Glomerular visceral epithelial cell (primary cell): ENCODE results near the gene NXPE4.
"Not testable (repeated sequence)": the region's sequence is repeated elsewhere in the genome, so short reads cannot be mapped to it uniquely, and the experiment has no call there.

Experiments used
- DNase-seq: peaks from one replicate; pipeline ENCODE4 v3.0.0-alpha.2; 2016; ENCODE audit errors: extremely low spot score

The NXPE4 gene

GRCh38 chr11:114610550-114610949 lies 15.0 kb upstream of the NXPE4 start:
- no peak for DNase-seq

GRCh38 chr11:114609429-114609828 lies 13.8 kb upstream of the NXPE4 start:
- no peak for DNase-seq

- DNase-seq: not testable (repeated sequence)
Measured at GRCh38 chr11:114608605-114609004, 13.0 kb upstream of the NXPE4 start.

DNA sequence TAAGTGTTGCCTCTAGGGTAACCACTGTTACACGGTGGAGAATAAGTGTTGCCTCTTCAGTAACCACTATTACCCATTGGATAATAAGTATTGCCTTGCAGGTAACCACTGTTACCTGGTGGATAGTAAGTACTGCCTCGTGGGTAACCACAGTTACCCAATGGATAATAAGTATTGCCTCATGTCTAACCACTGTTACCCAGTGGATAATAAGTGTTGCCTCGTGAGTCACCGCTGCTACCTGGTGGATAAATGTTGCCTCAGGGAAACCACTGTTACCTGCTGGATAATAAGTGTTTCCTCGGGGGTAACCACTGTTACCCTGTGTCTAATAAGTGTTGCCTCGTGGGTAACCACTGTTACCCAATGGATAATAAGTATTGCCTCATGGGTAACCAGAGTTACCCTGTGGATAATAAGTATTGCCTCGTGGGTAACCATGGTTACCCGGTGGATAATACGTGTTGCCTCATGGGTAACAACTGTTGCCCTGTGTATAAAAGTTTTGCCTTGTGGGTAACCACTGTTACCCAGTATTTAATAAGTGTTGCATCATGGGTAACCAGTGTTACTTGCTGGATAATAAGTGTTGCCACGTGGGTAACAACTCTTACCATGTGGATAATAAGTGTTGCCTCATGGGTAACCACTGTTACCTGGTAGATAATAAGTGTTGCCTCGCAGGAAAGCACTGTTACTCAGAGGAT lies 12.3 kb upstream of the NXPE4 start:
- no peak for DNase-seq

DNA sequence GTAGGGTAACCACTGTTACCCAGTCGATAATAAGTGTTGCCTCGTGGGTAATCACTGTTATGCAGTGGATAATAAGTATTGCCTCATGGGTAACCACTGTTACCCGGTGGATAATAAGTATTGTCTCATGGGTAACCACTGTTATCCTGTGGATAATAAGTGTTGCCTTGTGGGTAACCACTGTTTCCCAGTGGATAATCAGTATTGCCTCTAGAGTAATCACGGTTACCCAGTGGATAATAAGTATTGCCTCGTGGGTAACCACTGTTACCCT lies 11.2 kb upstream of the NXPE4 start:
- not testable (repeated sequence) for DNase-seq

DNA sequence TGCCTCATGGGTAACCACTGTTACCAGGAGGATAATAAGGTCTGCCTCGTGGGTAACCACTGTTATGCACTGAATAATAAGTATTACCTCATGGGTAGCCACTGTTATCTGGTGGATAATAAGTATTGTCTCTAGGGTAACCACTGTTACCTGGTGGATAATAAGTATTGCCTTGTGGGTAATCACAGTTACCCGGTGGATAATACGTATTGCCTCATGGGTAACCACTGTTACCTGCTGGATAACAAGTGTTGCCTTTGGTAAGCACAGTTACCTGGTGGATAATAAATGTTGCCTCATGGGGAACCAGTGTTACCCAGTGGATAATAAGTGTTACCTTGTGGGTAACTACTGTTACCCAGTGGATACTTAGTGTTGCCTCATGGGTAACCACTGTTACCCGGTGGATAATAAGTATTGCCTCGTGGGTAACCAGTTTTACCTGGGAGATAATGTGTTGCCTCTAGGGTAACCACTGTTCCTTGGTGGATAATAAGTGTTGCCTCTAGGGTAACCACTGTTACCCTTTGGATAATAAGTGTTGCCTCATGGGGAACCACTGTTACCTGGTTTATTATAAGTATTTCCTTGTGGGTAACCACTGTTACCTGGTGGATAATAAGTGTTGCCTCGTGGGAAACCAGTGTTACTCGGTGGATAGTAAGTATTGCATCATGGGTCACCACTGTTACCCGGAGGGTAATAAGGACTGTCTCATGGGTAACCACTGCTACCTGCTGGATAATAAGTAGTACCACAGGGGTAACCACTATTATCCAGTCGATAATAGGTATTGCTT lies 10.6 kb upstream of the NXPE4 start:
- no peak for DNase-seq

- no peak for DNase-seq
Measured at GRCh38 chr11:114605370-114605769, 9.8 kb upstream of the NXPE4 start.

GRCh38 chr11:114604886-114605285 lies 9.3 kb upstream of the NXPE4 start:
- DNase-seq: no peak

DNA sequence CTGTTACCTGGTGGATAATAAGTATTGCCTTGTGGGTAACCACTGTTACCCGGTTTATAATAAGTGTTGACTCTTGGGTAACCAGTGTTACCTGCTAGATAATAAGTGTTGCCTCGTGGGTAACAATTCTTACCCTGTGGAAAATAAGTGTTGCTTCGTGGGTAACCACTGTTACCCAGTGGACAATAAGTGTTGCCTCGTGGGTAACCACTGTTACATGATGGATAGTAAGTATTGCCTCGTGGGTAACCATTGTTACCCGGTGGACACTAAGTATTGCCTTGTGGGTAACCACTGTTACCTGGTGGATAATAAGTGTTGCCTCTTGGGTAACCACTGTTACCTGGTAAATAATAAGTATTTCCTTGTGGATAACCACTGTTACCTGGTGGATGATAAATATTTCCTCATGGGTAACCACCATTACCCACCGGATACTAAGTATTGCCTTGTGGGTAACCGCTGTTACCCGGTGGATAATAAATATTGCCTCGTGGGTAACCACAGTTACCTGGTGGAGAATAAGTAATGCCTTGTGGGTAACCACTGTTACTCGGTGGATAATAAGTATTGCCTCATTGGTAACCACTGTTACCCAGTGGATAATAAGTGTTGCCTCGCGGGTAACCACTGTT lies 8.7 kb upstream of the NXPE4 start:
- DNase-seq: no peak

DNA sequence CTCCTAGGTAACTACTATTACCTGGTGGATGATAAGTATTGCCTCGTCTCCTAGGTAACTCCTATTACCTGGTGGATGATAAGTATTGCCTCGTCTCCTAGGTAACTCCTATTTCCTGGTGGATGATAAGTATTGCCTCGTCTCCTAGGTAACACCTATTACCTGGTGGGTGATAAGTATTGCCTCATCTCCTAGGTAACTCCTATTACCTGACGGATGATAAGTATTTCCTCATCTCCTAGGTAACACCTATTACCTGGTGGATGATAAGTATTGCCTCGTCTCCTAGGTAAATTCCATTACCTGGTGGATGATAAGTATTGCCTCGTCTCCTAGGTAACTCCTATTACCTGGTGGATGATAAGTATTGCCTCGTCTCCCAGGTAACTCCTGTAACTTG lies 7.6 kb upstream of the NXPE4 start:
- DNase-seq: not testable (repeated sequence)

DNA sequence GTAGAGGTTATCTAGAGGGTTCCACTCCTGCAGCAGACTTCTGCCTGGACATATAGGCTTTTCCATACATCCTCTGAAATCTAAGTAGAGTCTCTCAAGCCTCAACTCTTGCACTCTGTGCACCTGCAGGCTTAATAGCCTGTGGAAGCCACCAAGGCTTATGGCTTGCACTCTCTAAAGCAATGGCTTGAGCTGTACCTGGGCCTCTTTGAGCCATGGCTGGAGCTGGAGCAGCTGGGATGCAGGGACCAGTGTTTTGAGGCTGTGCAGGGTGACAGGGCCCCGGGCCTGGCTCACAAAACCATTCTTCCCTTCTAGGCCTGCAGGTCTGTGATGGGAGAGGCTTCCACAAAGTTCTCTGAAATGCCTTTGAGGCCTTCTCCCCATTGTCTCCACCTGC lies 2.9 kb upstream of the NXPE4 start:
- no peak for DNase-seq

DNA sequence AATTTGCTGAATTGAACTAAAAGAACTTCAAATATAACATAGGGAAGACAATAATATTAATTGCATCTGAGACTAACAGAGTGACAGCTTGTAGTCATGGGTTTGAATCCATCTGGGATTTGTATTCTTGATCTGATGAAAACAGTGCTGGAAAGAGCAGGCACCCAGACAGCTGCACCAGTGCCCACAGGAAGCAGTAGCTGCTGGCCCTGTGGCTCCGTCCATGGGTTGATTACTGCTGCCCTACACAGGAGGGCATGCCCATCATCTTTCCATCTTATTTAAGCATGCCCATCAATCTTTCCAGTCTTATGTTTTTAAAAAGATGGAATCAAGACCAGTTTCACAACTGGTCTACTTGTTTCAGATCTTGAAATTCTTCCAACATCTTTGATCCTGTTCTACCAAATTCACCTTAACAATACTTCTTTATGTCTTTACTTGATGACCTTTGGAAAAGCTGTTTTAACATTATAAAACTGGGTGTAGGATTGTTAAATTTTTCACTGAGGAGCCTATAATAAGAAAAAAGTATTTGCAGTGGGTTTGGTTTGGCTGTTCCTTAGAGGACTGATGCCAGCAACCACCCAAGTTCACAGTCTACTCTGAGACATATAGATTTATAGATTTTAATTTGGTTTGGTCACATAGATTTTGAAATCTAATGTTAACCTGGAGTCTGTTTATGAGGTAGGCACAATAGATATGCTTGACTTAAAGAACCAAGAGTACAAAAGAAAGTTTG lies 761 bp upstream of the NXPE4 start:
- no peak for DNase-seq

- DNase-seq: no peak
Measured at GRCh38 chr11:114594703-114595102, 883 bp downstream of the NXPE4 start.

DNA sequence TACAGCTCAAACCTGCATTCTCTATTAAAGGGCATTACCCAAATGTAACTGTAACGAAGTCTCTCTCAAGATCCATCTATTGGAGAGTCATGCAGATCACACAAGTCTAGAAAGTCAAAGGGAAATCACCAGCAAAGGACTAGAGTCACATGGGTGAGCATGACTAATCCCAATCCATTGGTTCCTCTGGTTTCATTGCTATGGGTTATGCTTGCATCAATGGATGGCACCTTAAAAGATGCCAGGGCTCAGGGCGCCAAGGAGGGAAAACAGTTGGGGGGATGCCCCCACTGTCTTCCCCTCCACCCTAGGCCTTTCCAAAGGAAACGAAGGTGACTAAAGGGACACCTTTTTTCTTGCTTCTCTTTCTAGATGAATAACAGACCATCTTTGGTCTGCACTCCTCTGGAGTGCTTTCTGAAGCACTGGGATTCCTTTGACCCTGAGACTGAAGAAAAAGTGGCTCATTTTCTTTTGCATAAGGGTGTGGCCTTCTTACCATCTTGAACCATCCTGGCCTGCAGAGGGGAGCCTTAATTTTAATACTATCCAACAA lies 8.1 kb downstream of the NXPE4 start:
- DNase-seq: no peak

- no peak for DNase-seq
Measured at GRCh38 chr11:114586797-114587196, 8.8 kb downstream of the NXPE4 start.

DNA sequence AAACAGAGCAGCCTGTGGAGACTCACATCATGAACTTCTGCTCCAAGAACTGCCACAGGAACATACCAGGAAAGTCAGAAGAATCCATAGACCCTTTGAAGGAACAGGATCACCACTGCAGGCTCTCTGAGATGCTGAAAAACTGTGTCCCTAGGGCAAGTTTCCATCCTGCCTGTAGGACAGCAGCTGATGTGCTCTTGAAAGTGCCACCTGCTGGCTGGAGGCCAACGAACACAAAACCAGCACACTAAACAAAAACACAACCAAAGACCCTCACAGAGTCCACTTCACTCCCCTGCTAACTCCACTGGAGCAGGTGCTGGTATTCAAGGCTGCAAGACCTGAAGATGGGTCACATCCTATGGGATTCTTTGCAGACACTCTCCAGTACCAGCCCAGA lies 23.9 kb downstream of the NXPE4 start:
- DNase-seq: no peak

DNA sequence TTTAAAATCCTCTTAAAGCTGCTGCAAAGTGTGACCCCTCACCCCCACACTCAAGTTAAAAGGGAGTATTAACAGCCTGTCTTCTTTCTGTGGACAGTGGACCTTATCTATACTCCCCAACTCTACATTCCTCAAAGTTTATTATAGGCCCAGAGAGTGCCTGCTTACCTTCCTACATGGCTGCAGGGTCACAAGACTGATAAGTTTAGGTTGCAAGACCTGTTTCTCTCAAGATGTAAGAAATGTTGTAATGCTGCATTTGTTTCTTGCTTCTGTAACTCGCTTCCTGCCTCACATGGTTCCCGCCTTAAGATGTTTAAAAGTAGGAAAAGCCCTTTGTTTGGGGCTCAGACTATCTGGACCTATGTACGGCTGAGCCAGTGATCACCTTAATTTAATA lies 25.8 kb downstream of the NXPE4 start:
- no peak for DNase-seq

DNA sequence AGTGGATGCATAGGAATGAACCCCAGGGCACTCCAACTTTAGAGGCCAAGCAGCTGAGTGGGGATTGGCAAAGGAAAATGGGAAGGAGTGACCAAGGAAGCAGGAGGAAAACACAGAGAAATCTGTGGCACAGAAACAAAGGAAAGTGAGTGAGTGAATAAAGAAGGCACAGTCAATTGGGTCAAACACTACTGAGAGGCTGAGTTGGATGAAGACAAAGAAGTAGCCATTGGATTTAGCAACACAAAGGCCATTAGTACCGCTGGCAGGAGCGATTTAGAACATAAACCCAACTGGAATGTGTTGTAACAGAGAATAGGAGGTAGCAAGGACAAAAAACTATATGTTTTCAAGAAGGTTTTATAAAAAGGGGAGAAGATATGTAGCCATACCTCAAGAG lies 29.3 kb downstream of the NXPE4 start:
- DNase-seq: no peak

GRCh38 chr11:114564831-114565230 lies 30.8 kb downstream of the NXPE4 start:
- no peak for DNase-seq

DNA sequence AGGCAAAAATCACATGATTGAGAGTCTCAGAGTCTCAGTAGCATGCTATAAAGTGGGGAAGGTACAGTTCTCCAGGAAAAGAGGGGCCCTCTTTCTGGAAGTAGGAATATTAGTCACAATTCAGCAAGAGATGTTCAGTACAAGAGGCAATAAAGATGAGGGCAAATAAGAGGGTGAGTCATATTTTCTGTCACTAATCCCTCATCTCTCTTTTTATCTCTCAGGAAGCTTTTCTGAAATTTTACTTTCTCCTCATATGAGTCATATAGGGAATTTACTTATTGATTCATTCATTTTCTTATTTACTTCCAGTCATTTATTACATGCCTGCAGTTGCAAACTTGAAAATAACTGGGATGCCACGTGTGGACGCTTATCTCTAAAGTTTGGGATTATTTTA lies 32.5 kb downstream of the NXPE4 start:
- DNase-seq: no peak

DNA sequence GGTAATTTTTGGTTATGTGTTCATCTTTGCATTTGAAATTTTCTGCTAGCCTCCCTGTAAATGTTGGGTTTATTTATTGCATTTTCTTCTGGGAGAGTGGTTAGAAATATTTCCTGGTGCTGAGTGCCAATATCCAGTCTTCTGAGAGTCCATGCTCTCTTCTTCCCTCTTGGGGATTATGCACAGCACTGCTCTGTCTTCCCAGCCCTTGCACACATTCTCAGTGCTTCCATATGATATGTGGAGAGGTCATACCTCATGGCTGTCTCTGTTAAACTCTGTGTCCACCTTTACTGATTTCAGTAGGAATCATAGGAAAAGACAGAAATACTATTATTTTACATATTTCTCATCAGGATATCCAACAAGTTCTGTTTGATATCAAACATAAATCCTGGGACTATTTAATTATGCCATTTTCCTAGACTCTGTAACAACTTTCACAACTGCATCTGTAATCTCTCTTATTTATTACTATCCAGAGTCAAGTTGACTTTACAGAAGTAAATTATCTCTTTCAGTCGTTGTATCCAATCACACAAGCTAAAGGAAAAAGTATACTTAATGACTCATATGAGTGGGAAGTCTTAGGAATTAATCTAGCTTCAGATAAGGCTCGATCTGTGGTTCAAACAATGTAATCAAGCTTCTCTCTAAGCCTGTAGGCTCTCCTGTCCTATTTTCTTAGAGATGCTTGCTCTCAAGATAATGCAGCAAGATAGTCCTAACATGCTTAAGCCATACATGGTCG lies 33.2 kb downstream of the NXPE4 start:
- no peak for DNase-seq
